Uterus (tissue), 2 donors: Measurements from ENCODE around the gene WDR43.

ENCODE experiments used
- POLR2A ChIP-seq, 2 donors: fragments of 450-650 bp; IDR thresholded peaks; one replicate each; pipeline ENCODE4 v1.6.1; 2016; ENCODE audit warnings: antibody characterized with exemption in 2 of 2, mild to moderate bottlenecking in 1 of 2, moderate library complexity in 1 of 2
- TF ChIP-seq, protein P1 (sequence below), 4 experiments: fragments of 200-600 bp in 2 of 4; fragments of 450-650 bp in 2 of 4; sonication (generic) in 2 of 4; IDR thresholded peaks; one replicate each; pipeline ENCODE4 v1.5.1; 2016 to 2019; ENCODE audit warnings: antibody characterized with exemption in 4 of 4, mild to moderate bottlenecking in 2 of 4, moderate library complexity in 1 of 4

DNA sequence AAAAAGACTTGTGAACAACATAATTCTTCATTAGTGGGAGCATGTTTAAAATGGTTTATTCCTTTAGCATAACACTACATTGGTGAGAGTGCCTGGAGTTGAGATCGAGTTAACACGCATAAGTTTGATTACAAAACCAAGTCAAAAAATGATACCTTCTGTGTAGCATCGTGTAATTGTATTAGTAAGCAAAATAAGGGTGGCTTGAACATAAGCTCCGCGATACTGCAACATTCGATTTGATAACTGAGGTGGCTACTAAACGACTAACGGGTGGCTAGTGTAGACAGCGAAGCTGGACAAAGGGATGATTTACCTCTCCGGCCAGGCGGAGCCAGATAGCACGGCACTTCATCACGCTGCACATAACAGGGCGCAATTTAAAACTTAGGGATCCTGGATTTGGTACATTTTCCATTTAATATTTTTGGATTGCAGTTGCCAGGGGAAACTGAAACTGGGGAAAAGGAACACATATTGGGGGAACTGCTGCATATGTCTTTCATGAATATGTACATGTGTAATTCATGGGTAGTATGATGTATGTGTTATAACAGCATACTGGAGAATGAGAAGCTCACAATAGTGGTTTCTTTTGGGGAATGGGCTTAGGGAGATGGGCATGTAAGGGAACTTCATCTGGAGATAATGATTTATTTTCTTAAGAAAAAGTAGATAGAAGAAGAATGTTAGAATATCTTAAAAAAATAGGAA is 50.2 kb downstream of the WDR43 start:
- TF ChIP-seq, protein P1, sequence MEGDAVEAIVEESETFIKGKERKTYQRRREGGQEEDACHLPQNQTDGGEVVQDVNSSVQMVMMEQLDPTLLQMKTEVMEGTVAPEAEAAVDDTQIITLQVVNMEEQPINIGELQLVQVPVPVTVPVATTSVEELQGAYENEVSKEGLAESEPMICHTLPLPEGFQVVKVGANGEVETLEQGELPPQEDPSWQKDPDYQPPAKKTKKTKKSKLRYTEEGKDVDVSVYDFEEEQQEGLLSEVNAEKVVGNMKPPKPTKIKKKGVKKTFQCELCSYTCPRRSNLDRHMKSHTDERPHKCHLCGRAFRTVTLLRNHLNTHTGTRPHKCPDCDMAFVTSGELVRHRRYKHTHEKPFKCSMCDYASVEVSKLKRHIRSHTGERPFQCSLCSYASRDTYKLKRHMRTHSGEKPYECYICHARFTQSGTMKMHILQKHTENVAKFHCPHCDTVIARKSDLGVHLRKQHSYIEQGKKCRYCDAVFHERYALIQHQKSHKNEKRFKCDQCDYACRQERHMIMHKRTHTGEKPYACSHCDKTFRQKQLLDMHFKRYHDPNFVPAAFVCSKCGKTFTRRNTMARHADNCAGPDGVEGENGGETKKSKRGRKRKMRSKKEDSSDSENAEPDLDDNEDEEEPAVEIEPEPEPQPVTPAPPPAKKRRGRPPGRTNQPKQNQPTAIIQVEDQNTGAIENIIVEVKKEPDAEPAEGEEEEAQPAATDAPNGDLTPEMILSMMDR (IDR thresholded peaks at IDR 0.05): no peak
- TF ChIP-seq POLR2A (IDR thresholded peaks at IDR 0.05): no peak
